SK-N-SH treated with all-trans-retinoic acid at 6 μM for 48 hours (cell line): ENCODE measurements around the gene EPS8L3.

Experiments used
- ATAC-seq: fragments of 200-7000 bp; cut with Tn5 transposase; 3 replicates; pipeline ENCODE4 v1.9.1; 2020; ENCODE audit warnings: mild to moderate bottlenecking, moderate library complexity
- ARNTL ChIP-seq: fragments of 450-650 bp; formaldehyde crosslinking; IDR thresholded peaks from 2 replicates; pipeline ENCODE4 v1.5.0; 2020; ENCODE audit warnings: low read depth, mild to moderate bottlenecking, moderate library complexity, borderline replicate concordance
- BACH2 ChIP-seq: fragments of 250-450 bp; sonication (Bioruptor Pico); IDR thresholded peaks from 2 replicates; pipeline ENCODE4 v1.9.0; 2021; ENCODE audit warnings: mild to moderate bottlenecking, borderline replicate concordance
- ESRRG ChIP-seq: fragments of 250-450 bp; sonication (Bioruptor Pico); IDR thresholded peaks from 2 replicates; pipeline ENCODE4 v1.6.1; 2021; ENCODE audit warnings: mild to moderate bottlenecking
- ISL1 ChIP-seq: fragments of 250-450 bp; sonication (Bioruptor Pico); IDR thresholded peaks from 2 replicates; pipeline ENCODE4 v2.1.2; 2022; ENCODE audit warnings: mild to moderate bottlenecking, moderate library complexity
- OSR1 ChIP-seq: fragments of 250-450 bp; sonication (Bioruptor Pico); IDR thresholded peaks from 2 replicates; pipeline ENCODE4 v1.8.0; 2022; ENCODE audit warnings: moderate library complexity, mild to moderate bottlenecking, inconsistent platforms
- PPARA ChIP-seq: fragments of 250-450 bp; sonication (Bioruptor Pico); IDR thresholded peaks from 2 replicates; pipeline ENCODE4 v1.5.0; 2020; ENCODE audit warnings: mild to moderate bottlenecking, borderline replicate concordance
- RARB ChIP-seq: fragments of 250-450 bp; sonication (Bioruptor Pico); IDR thresholded peaks from 2 replicates; pipeline ENCODE4 v1.8.0; 2021; ENCODE audit warnings: mild to moderate bottlenecking, moderate library complexity
- TCF4 ChIP-seq: fragments of 250-450 bp; sonication (Bioruptor Pico); IDR thresholded peaks from 2 replicates; pipeline ENCODE4 v1.8.0; 2021; ENCODE audit warnings: mild to moderate bottlenecking, moderate library complexity, borderline replicate concordance
- TOX ChIP-seq: fragments of 250-450 bp; sonication (Bioruptor Pico); IDR thresholded peaks from 2 replicates; pipeline ENCODE4 v1.8.0; 2021; ENCODE audit warnings: mild to moderate bottlenecking, moderate library complexity, borderline replicate concordance
- ZC3H10 ChIP-seq: fragments of 250-450 bp; sonication (Bioruptor Pico); IDR thresholded peaks from 2 replicates; pipeline ENCODE4 v1.5.1; 2021; ENCODE audit warnings: mild to moderate bottlenecking, moderate library complexity
- ZFP3 ChIP-seq: fragments of 250-450 bp; sonication (Bioruptor Pico); IDR thresholded peaks from 2 replicates; pipeline ENCODE4 v1.5.0; 2020; ENCODE audit warnings: mild to moderate bottlenecking, moderate library complexity
- ZNF565 ChIP-seq: fragments of 450-650 bp; formaldehyde crosslinking; conservative IDR thresholded peaks from 2 replicates; pipeline ENCODE4 v1.5.0; 2020; ENCODE audit warnings: low read depth, mild to moderate bottlenecking, moderate library complexity
- ZNF70 ChIP-seq: fragments of 450-650 bp; formaldehyde crosslinking; IDR thresholded peaks from 2 replicates; pipeline ENCODE4 v1.5.0; 2020; ENCODE audit warnings: mild to moderate bottlenecking, moderate library complexity
- ZNF8 ChIP-seq: fragments of 450-650 bp; formaldehyde crosslinking; IDR thresholded peaks from 2 replicates; pipeline ENCODE4 v1.5.0; 2020; ENCODE audit warnings: mild to moderate bottlenecking, moderate library complexity
- TF ChIP-seq, protein P1 (sequence below): fragments of 250-450 bp; sonication (Bioruptor Pico); IDR thresholded peaks from 2 replicates; pipeline ENCODE4 v1.8.0; 2021; ENCODE audit warnings: low read depth, mild to moderate bottlenecking, moderate library complexity, borderline replicate concordance
- TF ChIP-seq, protein P2 (sequence below): fragments of 250-450 bp; sonication (Bioruptor Pico); IDR thresholded peaks from 2 replicates; pipeline ENCODE4 v1.5.0; 2020; ENCODE audit warnings: mild to moderate bottlenecking, moderate library complexity
- TF ChIP-seq, protein P3 (sequence below): fragments of 250-450 bp; sonication (Bioruptor Pico); IDR thresholded peaks from 2 replicates; pipeline ENCODE4 v1.8.0; 2020; ENCODE audit warnings: mild to moderate bottlenecking, moderate library complexity, borderline replicate concordance
- TF ChIP-seq, protein P4 (sequence below): fragments of 250-450 bp; sonication (Bioruptor Pico); IDR thresholded peaks from 2 replicates; pipeline ENCODE4 v1.5.1; 2021; ENCODE audit warnings: mild to moderate bottlenecking, moderate library complexity
- TF ChIP-seq, protein P5 (sequence below): fragments of 250-450 bp; sonication (Bioruptor Pico); IDR thresholded peaks from 2 replicates; pipeline ENCODE4 v1.5.1; 2020; ENCODE audit warnings: low read depth, mild to moderate bottlenecking, moderate library complexity

The EPS8L3 gene

DNA sequence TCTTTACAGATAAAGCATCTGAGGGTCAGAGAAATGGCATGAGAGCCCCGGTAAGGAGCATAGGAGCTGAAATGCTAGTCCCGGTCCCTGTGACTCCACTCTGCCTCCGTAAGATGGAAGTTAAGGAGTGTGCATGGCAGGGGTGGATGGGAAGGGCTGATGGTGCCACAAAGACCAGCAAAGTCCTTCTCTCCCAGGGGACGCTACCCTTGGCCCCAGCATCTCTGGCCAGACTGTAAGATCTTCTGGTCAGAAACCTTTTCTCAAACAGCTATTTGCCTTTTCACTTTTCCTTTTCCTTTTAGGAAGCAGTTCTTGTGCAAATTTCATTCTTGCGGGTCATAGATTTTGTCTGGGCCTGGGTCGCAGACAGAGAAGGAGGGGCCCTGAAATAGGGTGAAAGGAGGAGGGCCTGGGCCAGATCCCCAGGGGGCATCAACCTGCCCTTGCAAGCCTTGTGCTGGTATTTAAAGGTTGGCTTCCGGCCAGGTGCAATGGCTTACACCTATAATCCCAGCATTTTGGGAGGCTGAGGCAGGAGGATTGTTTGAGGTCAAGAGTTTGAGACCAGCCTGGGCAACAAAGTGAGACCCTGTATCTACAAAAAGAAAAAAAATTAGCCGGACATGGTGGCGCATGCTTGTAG is 14.4 kb upstream of the EPS8L3 start:
- ATAC-seq: no peak
- TF ChIP-seq, protein P1, sequence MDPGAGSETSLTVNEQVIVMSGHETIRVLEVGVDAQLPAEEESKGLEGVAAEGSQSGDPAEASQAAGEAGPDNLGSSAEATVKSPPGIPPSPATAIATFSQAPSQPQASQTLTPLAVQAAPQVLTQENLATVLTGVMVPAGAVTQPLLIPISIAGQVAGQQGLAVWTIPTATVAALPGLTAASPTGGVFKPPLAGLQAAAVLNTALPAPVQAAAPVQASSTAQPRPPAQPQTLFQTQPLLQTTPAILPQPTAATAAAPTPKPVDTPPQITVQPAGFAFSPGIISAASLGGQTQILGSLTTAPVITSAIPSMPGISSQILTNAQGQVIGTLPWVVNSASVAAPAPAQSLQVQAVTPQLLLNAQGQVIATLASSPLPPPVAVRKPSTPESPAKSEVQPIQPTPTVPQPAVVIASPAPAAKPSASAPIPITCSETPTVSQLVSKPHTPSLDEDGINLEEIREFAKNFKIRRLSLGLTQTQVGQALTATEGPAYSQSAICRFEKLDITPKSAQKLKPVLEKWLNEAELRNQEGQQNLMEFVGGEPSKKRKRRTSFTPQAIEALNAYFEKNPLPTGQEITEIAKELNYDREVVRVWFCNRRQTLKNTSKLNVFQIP (CRISPR knock-in tag): no peak
- TF ChIP-seq ZNF565 (CRISPR knock-in tag) (no peak), OSR1 (CRISPR knock-in tag) (no peak), ZNF70 (no peak), PPARA (CRISPR knock-in tag) (no peak), ZFP3 (CRISPR knock-in tag) (no peak), ZC3H10 (CRISPR knock-in tag) (no peak), ARNTL (no peak), TCF4 (CRISPR knock-in tag) (no peak), TOX (CRISPR knock-in tag) (no peak), ISL1 (CRISPR knock-in tag) (no peak), BACH2 (CRISPR knock-in tag) (no peak), ZNF8 (CRISPR knock-in tag) (no peak)
- TF ChIP-seq, protein P2, sequence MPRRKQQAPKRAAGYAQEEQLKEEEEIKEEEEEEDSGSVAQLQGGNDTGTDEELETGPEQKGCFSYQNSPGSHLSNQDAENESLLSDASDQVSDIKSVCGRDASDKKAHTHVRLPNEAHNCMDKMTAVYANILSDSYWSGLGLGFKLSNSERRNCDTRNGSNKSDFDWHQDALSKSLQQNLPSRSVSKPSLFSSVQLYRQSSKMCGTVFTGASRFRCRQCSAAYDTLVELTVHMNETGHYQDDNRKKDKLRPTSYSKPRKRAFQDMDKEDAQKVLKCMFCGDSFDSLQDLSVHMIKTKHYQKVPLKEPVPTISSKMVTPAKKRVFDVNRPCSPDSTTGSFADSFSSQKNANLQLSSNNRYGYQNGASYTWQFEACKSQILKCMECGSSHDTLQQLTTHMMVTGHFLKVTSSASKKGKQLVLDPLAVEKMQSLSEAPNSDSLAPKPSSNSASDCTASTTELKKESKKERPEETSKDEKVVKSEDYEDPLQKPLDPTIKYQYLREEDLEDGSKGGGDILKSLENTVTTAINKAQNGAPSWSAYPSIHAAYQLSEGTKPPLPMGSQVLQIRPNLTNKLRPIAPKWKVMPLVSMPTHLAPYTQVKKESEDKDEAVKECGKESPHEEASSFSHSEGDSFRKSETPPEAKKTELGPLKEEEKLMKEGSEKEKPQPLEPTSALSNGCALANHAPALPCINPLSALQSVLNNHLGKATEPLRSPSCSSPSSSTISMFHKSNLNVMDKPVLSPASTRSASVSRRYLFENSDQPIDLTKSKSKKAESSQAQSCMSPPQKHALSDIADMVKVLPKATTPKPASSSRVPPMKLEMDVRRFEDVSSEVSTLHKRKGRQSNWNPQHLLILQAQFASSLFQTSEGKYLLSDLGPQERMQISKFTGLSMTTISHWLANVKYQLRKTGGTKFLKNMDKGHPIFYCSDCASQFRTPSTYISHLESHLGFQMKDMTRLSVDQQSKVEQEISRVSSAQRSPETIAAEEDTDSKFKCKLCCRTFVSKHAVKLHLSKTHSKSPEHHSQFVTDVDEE (CRISPR knock-in tag): no peak
- TF ChIP-seq, protein P3, sequence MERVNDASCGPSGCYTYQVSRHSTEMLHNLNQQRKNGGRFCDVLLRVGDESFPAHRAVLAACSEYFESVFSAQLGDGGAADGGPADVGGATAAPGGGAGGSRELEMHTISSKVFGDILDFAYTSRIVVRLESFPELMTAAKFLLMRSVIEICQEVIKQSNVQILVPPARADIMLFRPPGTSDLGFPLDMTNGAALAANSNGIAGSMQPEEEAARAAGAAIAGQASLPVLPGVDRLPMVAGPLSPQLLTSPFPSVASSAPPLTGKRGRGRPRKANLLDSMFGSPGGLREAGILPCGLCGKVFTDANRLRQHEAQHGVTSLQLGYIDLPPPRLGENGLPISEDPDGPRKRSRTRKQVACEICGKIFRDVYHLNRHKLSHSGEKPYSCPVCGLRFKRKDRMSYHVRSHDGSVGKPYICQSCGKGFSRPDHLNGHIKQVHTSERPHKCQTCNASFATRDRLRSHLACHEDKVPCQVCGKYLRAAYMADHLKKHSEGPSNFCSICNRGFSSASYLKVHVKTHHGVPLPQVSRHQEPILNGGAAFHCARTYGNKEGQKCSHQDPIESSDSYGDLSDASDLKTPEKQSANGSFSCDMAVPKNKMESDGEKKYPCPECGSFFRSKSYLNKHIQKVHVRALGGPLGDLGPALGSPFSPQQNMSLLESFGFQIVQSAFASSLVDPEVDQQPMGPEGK (CRISPR knock-in tag): no peak
- TF ChIP-seq, protein P4, sequence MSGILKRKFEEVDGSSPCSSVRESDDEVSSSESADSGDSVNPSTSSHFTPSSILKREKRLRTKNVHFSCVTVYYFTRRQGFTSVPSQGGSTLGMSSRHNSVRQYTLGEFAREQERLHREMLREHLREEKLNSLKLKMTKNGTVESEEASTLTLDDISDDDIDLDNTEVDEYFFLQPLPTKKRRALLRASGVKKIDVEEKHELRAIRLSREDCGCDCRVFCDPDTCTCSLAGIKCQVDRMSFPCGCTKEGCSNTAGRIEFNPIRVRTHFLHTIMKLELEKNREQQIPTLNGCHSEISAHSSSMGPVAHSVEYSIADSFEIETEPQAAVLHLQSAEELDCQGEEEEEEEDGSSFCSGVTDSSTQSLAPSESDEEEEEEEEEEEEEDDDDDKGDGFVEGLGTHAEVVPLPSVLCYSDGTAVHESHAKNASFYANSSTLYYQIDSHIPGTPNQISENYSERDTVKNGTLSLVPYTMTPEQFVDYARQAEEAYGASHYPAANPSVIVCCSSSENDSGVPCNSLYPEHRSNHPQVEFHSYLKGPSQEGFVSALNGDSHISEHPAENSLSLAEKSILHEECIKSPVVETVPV (CRISPR knock-in tag): no peak

DNA sequence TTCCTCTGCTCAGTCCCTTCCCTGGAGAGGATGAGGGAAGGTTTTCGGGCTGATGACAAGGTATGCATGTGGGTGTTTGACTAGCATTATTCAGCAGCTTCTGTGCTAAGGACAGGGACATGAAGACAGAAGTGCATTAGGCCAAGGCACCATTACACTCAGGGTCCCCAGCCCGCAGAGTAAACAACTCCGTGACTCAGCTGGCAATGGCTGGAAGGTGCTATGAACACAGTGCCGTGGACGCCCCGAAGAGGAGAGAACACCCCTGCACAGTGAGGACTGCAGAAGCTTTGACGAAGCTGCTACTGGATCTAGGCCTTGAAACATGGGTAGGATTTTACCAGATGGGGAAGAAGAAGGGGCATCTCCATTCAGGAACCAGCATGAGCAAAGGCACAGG is 13.7 kb upstream of the EPS8L3 start:
- no peak for TF ChIP-seq OSR1 (CRISPR knock-in tag)
- no peak for TF ChIP-seq TCF4 (CRISPR knock-in tag)
- ATAC-seq: no peak

DNA sequence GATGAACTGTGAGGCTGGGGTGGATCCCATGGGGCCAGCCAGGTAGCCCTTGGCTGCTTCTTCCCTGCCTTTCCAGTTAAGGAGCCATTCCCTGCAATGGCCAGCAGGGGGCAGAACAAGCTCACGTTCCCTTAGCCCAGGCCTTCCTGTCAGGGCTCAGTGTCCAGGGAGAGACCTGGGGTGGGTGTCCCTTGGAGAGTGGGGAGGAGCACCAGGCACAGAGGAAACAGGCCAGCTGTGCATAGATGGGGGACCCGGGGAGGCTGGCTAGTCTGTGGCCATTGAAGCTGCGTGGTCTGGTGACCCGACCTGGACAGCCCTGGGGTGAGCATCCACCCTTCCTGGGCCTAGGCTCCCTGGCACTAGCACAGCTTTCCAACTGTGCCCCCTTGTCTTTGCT is 13.2 kb upstream of the EPS8L3 start:
- no peak for TF ChIP-seq RARB
- no peak for TF ChIP-seq ZC3H10 (CRISPR knock-in tag)
- no peak for TF ChIP-seq ARNTL
- TF ChIP-seq ESRRG (CRISPR knock-in tag): no peak
- no peak for TF ChIP-seq TCF4 (CRISPR knock-in tag)
- TF ChIP-seq, protein P5, sequence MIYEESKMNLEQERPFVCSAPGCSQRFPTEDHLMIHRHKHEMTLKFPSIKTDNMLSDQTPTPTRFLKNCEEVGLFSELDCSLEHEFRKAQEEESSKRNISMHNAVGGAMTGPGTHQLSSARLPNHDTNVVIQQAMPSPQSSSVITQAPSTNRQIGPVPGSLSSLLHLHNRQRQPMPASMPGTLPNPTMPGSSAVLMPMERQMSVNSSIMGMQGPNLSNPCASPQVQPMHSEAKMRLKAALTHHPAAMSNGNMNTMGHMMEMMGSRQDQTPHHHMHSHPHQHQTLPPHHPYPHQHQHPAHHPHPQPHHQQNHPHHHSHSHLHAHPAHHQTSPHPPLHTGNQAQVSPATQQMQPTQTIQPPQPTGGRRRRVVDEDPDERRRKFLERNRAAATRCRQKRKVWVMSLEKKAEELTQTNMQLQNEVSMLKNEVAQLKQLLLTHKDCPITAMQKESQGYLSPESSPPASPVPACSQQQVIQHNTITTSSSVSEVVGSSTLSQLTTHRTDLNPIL: no peak
- no peak for TF ChIP-seq ZNF70
- ATAC-seq: peak; percentile 85
